ENCODE results near the gene HSPA12B.

HSPA12B gene

DNA sequence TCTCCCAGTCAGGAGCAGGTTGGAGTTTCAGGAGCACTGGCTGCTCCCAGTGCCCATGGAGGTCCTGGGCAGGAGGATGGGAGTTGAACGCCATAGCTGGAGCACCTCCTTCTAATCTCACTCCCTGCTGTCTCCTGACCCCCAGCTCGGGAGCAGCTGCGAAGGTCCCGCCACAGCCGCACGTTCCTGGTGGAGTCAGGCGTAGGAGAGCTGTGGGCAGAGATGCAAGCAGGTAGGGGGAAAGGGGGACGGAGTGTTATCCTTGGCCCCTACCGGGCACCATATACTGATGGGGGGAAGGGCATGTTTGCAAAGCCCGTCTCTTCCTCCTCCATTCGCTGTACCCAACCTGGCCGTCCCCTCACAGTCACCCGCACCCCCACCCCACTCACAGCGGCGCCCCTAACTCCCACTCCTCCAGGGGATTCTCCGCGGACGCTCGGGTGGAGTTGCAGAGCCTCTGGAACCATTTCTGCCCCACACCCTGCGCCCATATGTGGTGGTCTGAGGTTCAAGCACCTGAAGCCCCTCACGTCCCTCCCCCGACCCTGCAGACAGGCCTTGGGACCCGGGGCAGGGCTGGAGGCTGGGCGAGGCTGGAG lies 16.7 kb downstream of the HSPA12B start:
- DNase-seq: no peak

DNA sequence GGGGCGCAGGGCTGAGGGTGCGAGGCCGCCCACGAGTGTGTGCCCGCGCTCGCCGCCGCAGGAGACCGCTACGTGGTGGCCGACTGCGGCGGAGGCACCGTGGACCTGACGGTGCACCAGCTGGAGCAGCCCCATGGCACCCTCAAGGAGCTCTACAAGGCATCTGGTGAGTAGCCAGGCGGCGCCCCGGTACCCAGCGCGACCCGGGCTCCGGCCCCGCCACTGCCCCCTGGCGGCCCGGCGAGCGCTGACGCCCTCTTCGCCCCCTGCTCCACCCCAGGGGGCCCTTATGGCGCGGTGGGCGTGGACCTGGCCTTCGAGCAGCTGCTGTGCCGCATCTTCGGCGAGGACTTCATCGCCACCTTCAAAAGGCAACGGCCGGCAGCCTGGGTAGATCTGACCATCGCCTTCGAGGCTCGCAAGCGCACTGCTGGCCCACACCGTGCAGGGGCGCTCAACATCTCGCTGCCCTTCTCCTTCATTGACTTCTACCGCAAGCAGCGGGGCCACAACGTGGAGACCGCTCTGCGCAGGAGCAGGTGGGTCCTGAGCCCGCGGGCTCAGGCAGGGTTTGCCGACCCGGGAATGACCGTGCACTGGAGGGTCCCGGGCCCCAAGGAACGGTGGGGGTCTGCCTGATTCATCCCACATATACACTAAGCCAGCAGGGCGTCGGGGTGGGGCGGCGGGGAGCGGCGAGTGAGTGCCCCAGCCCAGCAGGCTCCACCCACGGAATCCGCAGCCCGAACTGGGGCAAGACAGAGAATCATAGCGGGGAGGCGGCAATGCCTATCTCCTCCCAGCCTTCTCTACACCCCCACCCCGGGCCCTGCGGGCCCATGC lies 17.4 kb downstream of the HSPA12B start:
- no peak for DNase-seq

DNA sequence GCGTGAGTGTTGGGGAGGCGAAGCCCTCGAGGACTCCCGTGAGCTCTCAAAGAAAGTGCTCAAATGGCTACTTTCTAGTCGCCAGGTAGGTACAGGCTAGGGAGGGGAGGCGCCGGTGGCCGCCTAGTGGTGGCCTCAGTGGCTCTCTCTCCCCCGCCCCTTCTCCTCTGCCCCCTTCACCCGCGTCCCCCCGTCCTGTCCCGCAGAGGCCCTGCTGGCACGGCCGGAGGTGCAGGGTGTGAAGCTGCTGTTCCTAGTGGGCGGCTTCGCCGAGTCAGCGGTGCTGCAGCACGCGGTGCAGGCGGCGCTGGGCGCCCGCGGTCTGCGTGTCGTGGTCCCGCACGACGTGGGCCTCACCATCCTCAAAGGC lies 18.8 kb downstream of the HSPA12B start:
- no peak for DNase-seq

DNA sequence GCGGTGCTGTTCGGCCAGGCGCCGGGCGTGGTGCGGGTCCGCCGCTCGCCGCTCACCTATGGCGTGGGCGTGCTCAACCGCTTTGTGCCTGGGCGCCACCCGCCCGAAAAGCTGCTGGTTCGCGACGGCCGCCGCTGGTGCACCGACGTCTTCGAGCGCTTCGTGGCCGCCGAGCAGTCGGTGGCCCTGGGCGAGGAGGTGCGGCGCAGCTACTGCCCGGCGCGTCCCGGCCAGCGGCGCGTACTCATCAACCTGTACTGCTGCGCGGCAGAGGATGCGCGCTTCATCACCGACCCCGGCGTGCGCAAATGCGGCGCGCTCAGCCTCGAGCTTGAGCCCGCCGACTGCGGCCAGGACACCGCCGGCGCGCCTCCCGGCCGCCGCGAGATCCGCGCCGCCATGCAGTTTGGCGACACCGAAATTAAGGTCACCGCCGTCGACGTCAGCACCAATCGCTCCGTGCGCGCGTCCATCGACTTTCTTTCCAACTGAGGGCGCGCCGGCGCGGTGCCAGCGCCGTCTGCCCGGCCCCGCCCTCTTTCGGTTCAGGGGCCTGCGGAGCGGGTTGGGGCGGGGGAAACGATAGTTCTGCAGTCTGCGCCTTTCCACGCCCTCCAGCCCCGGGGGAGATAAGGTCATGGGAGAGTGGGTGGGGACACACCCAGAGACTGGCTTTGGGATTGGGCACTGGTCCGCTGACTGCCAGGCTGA lies 19.3 kb downstream of the HSPA12B start:
- no peak for DNase-seq

DNA sequence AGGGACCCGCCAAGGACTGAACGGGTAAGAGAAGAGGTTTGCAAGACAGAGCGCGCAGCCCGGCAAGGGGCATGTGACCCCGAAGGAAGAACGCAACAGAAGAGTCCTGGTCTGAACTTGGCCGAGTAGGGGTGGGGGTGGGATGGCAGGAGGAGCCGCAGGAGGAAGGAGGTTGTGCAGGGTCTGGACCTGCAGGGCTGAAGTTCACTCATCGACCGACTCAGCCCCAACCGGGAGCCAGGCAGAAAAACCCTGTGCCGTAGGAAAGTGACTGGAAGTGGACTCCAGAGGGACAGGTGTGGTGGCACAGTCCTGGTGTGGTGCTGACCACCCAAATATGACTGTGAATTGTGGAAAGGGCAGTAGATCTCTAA lies 19.9 kb downstream of the HSPA12B start:
- DNase-seq: no peak

DNA sequence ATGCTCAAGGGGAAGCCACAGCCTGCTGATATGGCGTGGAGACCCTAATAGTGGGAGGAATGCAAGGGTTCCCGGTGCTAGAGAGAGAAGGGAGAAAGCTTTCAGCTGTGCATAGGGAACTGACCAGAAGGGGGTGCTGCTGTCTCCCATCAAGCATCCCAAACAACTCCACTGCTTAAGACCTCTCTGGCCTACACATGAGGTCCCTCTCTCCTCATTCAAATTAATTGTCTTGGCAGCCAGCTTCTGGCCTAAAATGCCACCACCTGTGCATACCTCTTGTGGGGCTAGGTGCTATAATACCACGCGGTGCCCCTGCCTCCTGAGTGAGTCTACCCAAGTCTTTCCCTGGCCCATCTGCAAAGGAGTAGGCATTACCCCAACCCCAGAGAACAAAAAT lies 20.6 kb downstream of the HSPA12B start:
- no peak for DNase-seq

DNA sequence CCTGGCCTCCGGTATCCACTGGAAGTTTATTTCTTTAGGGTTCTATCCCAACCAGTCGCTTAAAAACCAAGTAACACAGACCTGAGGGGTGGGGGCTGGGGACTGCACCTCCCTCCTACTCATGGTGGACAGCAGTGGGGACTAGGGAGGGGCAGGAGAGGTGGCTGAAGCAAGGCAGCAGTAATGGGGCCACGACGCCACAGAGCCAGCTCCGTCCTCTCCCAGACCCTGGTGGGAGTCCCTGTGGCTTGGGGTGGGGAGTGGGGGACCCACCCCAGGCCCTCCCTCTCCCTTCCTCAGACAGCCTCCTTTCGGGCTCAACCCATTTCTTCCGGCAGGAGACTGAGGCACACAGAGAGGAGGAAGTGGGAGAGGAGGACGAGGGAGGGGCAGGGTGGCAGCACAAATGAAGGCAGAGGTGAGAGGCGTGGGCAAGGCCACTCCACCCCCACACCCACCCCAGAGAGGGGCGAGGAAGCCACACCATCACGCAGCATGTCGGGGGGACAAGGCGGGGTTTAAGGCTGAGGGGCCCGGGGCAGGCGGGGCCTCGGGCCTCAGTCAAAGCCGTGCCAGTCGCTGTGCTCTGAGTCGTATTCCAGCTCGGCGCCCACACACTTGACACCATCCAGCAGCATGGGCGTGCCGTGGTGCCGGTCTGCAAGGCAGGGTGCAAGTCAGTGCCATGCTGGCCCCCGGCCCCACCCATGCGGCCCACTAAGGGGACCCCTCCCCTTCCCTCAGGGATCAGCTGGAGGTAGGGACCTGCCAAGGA lies 21.2 kb downstream of the HSPA12B start:
- no peak for DNase-seq

DNA sequence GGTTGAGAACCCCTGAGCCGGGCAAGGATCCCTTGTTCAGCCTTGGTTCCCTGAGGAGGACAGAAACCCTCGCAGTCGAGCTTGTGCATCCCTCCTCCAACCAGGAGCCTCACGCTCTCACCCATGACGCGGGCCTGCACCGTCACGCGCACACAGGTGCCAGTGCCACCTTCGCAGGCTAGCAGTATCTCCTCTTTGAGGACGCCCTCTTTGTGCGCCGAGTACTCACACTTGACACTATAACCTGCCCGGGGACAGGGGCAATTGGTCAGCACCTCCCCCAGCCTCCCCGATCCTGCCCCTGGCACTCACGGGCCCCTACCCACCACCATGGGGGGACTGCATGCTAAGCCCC lies 21.8 kb downstream of the HSPA12B start:
- no peak for DNase-seq

DNA sequence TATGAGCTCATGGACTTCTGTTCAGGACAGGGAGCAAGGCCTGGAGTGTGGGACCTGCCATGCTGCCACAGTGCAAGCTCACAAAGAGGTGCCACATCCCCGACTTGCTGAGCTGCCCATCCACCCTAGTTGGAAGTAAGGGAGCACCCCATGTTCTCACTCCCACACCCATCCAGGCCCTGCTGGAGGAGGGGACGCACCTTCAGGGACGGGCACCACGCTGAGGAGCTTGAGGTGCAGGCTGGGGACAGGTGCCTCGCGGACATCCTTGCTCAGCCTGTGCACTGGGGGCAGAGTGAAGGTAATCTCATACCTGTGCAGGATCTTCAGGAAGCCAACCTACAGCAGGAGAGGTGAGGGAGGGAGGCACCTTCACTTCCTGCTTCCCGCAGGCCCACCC lies 22.8 kb downstream of the HSPA12B start:
- no peak for DNase-seq

DNA sequence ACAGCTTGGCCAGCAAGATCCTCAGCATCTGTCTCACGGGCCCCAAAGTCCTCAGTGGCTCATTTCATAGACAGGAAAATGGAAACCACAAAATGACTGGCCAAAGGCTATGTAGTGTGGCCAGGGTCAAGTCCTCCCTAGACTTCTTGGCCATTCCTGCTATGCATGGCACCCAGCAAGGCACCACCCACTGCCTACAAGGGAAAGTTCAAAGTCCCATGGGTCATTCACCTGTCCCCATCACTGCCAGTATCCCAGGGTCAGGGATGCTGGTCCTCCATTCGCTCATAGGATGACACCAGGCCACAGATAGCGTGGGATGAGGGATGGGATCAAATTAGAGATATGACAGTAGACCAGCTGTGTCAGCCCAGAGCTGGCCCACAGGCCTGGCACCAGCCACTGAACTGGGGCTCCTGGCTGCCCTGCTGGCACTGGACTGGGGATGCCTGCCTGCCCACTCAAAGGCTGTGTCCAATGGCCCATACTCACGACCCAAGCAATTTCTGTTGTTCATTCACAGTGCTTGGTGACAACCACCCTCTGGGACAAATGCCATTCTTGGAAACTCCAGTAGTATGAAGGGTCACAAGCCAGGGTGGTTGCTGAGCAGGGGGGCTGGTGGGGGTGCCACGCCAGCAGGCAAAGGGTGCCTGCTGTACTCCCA lies 23.5 kb downstream of the HSPA12B start:
- DNase-seq: no peak

DNA sequence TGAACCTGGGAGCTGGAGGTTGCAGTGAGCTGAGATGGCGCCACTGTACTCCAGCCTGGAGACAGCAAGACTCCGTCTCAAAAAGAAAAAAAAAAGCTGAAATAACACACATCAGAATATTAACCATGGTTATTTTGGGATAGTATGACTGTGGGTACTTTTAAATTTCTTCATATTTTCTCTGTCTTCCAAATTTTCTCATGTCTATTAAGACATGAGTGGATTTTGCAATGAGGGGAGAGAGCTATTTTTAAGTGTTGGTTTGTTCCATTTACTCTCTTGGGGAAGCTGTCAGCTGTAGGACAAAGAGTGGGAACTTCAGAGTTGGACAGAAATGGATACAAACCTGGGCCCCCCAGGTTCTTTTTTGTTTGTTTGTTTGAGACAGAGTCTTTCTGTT lies 24.8 kb downstream of the HSPA12B start:
- no peak for DNase-seq

DNA sequence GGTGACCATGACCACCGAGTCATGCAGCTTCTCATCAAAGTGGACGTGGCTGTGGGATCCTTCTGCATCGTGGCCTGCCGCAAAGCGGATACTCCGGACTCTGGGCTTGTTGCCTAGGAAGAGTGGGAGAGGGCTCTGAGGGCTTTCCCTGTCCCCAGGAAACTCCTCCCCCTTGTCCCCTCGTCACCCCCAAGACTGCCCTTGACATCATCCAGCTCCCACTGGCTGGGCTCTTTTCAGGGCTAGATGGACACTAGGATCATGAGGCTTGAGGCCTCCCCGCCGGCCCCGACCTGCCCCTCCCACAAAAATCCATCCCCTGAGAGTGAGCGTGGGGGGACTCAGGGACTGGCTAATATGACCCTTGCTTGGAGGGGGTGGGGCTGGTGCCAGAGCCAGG lies 26.1 kb downstream of the HSPA12B start:
- DNase-seq: no peak

DNA sequence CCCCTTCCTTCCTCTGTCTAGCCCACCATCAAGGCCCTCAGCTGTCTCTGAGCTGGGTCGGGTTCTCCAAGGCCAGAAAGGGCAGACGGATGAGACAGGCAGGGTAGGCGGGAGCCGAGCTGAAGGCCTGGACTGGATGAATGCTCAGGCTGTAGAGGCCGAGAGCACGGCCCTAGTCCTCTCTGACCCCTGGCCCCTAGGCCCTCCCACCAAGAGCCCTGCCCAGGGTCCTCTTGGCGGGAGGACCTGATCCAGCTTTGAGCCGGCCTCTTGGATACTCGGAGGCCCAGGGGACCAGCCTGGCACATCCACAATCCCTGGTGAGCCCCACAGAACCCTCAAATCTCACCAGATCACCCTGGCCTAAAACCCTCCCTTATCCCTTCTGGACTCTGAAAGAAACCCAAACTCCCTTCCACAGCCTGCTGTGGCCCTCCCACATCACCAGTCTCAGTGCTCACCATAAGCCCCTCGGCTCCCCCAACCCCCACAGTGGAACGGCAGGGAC lies 26.9 kb downstream of the HSPA12B start:
- DNase-seq: no peak

DNA sequence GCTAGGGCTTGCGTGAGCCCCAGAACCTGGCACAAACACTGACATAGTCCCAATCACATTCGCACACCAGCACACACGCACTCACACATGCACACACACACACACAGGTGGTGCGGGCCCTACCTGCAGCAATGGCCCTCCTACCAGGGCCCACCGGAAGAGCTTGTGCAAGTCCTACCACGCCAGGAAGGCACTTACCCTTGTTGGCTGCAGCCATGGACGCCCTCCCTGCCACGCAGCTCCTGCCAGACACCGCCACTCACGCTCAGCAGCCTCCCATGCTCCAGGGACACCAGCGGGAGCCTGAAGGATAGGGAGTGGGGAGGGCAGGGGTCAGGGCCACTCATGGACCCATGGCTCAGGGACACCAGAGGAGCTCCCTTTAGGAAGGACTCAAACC lies 27.4 kb downstream of the HSPA12B start:
- no peak for DNase-seq

DNA sequence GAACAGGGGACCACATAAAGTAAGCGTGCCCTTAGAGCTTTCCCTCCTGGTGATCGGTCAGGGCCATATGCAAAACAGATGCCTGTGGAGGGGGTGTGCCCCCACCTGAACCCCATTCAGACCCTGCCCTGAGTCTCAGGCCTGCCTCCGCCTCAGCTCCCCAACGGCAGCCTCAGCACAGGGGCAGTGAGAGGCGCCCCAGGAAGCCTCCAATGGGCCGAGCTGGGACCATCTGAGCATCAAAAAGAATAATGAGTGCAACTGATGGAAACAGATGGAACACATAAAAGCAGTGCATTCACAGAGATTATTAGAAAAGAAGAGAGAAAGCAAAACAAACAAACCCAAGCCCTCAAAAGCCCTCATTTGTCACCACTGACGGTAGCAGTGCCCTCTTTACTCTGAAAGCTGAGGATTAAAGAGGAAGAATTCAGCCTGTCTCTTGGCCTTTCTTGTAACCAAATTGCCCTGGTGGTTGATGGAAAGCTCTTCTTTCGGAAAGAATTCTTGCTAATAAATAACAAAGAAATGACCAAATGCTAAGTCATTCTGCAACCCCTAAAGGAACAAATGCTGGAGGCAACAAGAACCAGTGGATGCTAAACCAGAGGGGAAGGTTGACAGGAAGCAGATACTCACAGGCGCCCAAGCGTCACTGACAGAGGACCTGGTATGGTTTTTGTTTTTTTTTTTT lies 28.3 kb downstream of the HSPA12B start:
- no peak for DNase-seq

DNA sequence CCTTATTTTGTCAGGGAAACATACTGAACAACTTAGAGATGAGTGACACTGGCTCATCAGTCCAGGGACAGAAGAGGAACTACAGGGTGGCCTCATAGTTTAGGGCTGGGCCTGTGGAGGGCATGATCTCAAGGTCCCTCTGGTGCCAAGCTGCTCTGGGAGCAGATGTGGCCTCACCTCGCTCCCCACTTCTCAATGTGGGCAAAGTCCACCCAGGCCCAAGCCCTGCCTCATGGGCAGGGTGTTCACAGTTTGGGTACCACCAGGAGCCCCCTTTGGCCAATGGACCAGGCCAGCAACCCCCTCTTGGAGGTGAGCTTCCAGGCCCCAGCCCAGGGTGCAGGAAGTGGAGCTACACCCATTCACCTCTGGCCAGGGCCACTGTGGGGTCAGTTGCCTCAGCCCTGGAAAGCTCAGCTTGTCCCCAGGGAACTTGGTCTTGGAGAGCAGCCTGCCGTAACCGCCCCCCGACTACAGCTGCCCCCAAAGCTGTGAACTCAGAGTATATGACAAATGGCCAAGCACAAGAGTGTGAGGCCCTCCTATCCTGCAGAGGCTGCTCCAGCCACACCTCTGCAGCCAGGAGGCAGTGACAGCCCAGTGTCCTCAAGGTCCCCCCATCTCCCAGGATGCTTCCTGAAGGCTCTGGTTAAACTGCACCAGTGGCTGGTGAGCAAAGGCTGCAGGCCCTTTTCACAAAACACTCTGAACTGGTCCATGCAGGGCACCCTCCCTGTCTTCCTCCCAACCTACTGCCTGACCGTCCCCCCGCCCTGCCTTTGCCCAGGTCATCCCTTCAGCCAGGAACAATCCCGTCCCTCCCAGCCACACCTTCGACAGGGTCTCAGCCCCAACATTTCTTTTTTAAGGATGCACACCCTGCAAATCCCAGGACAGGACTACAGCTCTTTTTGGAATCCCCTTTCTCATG lies 31.5 kb downstream of the HSPA12B start:
- no peak for DNase-seq

DNA sequence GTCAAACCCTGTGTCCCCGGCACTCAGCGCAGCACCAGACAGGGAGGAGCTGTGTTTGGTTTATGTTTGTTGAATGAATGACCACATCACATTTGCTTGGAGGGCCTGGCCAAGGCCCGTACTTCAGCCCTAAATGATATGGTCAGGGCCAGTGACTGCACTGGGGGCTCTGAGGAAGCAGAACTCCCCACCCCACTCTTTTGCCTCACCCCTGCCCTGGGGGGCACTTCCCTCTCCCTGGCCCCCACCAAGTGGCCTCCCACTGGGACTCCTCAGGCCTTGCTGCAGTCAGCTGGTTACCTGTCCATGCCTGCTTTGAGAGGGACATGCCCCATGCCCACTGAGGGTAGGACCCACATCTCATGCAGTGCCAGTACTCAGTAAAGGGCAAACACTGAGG lies 32.2 kb downstream of the HSPA12B start:
- no peak for DNase-seq

DNA sequence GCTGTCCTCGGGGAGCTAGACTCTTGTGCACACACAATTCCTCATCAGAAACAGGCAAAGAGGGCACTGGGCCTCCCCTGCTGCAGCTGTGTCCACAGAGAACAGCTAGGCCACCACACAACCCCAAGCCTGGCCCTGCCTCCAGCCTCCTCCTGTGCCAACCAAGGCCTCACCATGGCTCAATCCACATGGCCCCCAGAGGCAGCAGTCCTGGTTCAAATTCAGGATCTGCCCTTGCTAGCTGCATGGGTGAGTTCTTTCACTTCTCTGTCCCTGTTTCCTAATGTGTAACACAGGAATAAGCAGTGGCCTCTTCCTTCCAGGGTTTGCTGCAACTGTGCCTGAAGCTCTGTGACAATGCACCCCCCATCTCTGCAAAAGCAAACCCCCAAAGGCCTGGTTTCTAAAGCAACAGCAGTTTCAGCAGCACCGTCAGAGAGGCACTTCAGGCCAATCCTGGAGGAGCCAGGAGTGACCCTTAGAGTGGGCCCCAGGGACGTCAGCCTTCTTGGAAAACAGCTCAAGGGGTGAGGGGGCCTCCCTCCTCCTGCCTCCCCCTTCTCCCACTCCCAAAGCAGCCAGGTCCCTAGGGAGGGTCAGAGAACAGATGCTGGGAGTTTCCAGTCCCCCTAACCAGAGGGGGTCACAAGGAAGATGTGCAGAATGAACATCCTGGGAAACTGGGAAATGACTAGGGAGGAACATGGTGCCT lies 32.8 kb downstream of the HSPA12B start:
- DNase-seq: no peak

DNA sequence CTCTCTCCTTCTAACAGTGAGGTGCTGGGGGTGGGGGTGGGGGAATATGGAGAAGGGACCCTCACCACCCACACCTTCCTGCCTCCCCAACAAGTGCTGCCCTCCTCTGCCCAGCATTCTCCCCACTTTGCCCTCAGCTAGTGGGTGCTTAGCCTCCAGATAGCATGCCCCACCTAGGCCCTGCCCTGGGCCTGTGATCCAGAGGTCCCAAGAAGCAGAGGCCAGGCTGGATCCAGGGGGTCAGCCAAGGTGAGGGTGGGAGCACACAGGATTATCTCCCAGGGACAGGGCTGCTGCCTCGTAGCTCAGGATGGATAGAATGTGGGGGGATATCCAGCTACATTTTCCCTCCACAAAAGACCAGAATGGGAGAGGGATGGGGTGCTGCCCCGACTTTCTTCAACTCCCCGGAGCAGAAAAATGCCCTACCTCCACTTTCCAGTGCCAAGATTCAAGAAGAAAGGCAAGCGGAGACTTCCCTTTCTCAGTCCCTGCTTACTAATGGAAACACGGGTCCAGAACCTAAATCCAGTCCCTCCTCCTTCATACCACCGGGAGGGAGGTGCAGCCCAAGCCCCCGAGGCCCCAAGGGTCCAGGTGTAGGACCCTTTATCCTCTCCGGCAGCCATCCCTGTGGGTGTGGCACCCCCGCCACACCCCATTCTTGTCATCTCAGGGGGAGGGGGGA lies 34.1 kb downstream of the HSPA12B start:
- DNase-seq: no peak

DNA sequence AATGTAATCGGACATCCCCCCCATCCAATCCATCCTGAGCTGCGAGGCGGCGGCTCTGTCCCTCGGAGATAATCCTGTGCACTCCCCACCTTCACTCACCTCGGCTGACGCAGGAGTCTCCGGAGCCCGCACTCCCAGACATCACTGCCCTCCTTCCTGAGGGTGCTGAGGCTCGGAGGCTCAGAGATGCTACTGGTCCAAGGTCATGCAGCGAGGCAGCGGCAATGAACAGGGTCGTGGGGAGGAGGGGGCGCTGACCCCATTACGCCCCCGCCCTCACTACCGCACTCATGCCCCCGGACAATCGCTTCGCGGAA lies 34.6 kb downstream of the HSPA12B start:
- DNase-seq: no peak

All from NCI-H2107 (cell line).